ENCODE measurements around the gene SPATA13.

Gene SPATA13

GRCh38 chr13:24271231-24271600 is 110.7 kb downstream of the SPATA13 start:
- Histone ChIP-seq H3K9me3 (no peaks in the 10 kb centered on the region), H3K4me1 (peaks cover 0 to 27% (median 15%) of the 10 kb centered on the region in 4 donors), H3K27me3 (no peaks in the 10 kb centered on the region), H3K27ac (peak overlapping the region; percentile 84 to 87), H3K36me3 (no peaks in the 10 kb centered on the region), H3K4me3 (peak overlapping the region; percentile 45 to 58)
- intact Hi-C loops (cut with DNase I; ENCODE audit: low total_unique reads), result no loop called here
- DNase-seq, result no peak
- TF ChIP-seq CTCF (IDR thresholded peaks at IDR 0.05), result no peak

GRCh38 chr13:24271601-24272451 is 111.3 kb downstream of the SPATA13 start:
- TF ChIP-seq CTCF (IDR thresholded peaks at IDR 0.05), result no peak
- DNase-seq, result peak; percentile 52 to 83
- Histone ChIP-seq H3K27me3 (no peaks in the 10 kb centered on the region), H3K36me3 (no peaks in the 10 kb centered on the region), H3K27ac (peak overlapping the region; percentile 84 to 87), H3K9me3 (no peaks in the 10 kb centered on the region), H3K4me3 (peak overlapping the region; percentile 45 to 58), H3K4me1 (peaks cover 0 to 27% (median 15%) of the 10 kb centered on the region in 4 donors)
- intact Hi-C loops (cut with DNase I; ENCODE audit: low total_unique reads), result no loop called here

- Histone ChIP-seq H3K36me3 (no peaks in the 10 kb centered on the region), H3K9me3 (no peaks in the 10 kb centered on the region), H3K27ac (peak overlapping the region; percentile 84 to 87), H3K4me1 (peaks cover 0 to 27% (median 15%) of the 10 kb centered on the region in 4 donors), H3K27me3 (no peaks in the 10 kb centered on the region), H3K4me3 (peak overlapping the region; percentile 45 to 58)
- TF ChIP-seq CTCF (IDR thresholded peaks at IDR 0.05), result no peak
- intact Hi-C loops (cut with DNase I; ENCODE audit: low total_unique reads), result no loop called here
- no peak for DNase-seq
Measured at GRCh38 chr13:24272452-24273161, 112.1 kb downstream of the SPATA13 start.

- intact Hi-C loops (cut with DNase I; ENCODE audit: low total_unique reads), result no loop called here
- no peak for DNase-seq
- no peak overlapping the region for H3K27ac ChIP-seq
- no peaks in the 10 kb centered on the region for H3K27me3 ChIP-seq
- H3K4me3 ChIP-seq, result no peak overlapping the region
- TF ChIP-seq CTCF (IDR thresholded peaks at IDR 0.05), result no peak
- no peaks in the 10 kb centered on the region for H3K9me3 ChIP-seq
- no peaks in the 10 kb centered on the region for H3K36me3 ChIP-seq
- peaks cover 0 to 27% (median 15%) of the 10 kb centered on the region in 4 donors for H3K4me1 ChIP-seq
Measured at GRCh38 chr13:24273926-24274325, 113.4 kb downstream of the SPATA13 start.

- H3K27ac ChIP-seq, result no peak overlapping the region
Measured at GRCh38 chr13:24274452-24275021, 114.0 kb downstream of the SPATA13 start.

More at GRCh38 chr13:24274452-24275021, 114.0 kb downstream of the SPATA13 start:
- DNase-seq, result no peak
- Histone ChIP-seq H3K9me3 (no peaks in the 10 kb centered on the region), H3K27me3 (no peaks in the 10 kb centered on the region), H3K4me3 (no peak overlapping the region), H3K36me3 (no peaks in the 10 kb centered on the region), H3K4me1 (peaks cover 0 to 27% (median 15%) of the 10 kb centered on the region in 4 donors)
- no peak for TF ChIP-seq CTCF (IDR thresholded peaks at IDR 0.05)
- intact Hi-C loops (cut with DNase I; ENCODE audit: low total_unique reads), result no loop called here
